Heart left ventricle (tissue), 13 donors: Measurements from ENCODE around the gene WDFY3.

Experiments used
- POLR2A ChIP-seq, 2 donors: fragments of 450-650 bp; IDR thresholded peaks; one replicate each; pipeline ENCODE4 v1.6.1; 2017; ENCODE audit warnings: antibody characterized with exemption in 2 of 2, mild to moderate bottlenecking in 2 of 2, moderate library complexity in 2 of 2
- TF ChIP-seq, protein P1 (sequence below), 12 donors: fragments of 200-600 bp; sonication (generic) in 4 of 12; IDR thresholded peaks; one replicate each; pipeline versions ENCODE4 v1.5.0 to v1.8.0; 2018 to 2022; ENCODE audit warnings: antibody characterized with exemption in 12 of 12, mild to moderate bottlenecking in 5 of 12
- donor health status: ischemic (EF 13 %, LVEDD 7.1; RV severe dilation, severe dysfunction).
- donor health status: DM: no; HTN: yes; CAD: no.
- donor health status: DM: no; HTN: no; CAD: no.
- donor health status: ischemic (EF 25% LVEDD 6.9; RV normal size, moderate dysfunction).
- donor health status: ischemic (EF 25% LVEDD 5.7; RV mildly dilated, moderate dysfunction).
- donor health status: ischemic (EF 35%, LVEDD 5.7; RV mildly dilated, moderate dysfunction).
- donor health status: nonischemic (EF 11% LVEDD 7.7; RV severe dilation, severe dysfunction).
- donor health status: DM: yes; HTN: yes; CAD: no.
- donor health status: PGD.
- donor health status: ischemic (EF 29% LVEDD 5.4; RV normal size, mild dysfunction).
- donor health status: nonischemic (EF 23%, LVEDD 6.1; RV moderate dilation, normal function).

DNA sequence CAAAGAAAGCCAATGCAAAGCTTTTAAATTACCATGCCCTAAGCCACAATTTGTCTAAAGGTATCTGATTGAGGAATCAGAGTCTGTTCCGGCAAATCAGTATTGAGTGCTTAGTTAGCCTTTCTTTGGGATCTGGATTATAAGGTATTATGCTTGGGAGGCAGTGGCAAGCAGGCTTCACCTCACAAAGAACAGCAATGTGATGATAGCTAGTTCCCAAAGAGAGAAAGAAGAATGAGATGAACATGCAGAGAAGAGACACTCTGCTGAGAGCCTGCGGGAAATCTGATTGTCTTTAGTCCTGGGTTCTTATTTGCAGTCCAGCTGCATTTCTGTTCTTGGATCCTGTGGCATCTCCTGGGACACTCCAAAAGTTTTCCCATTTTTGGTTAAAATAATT, 35.2 kb downstream of the WDFY3 start:
- TF ChIP-seq, protein P1, sequence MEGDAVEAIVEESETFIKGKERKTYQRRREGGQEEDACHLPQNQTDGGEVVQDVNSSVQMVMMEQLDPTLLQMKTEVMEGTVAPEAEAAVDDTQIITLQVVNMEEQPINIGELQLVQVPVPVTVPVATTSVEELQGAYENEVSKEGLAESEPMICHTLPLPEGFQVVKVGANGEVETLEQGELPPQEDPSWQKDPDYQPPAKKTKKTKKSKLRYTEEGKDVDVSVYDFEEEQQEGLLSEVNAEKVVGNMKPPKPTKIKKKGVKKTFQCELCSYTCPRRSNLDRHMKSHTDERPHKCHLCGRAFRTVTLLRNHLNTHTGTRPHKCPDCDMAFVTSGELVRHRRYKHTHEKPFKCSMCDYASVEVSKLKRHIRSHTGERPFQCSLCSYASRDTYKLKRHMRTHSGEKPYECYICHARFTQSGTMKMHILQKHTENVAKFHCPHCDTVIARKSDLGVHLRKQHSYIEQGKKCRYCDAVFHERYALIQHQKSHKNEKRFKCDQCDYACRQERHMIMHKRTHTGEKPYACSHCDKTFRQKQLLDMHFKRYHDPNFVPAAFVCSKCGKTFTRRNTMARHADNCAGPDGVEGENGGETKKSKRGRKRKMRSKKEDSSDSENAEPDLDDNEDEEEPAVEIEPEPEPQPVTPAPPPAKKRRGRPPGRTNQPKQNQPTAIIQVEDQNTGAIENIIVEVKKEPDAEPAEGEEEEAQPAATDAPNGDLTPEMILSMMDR (IDR thresholded peaks at IDR 0.05) = no peak
- no peak for TF ChIP-seq POLR2A (IDR thresholded peaks at IDR 0.05)
